Sigmoid colon (tissue), 7 donors: ENCODE measurements around the gene TMEM94. TPM values are rescaled to one million over a fixed set of nuclear protein-coding genes. Genes with fewer than 3 reads are reported as not detected.

Experiments
- DNase-seq: peaks from one replicate; pipeline ENCODE4 v3.0.0-alpha.2; 2019
- H3K27ac ChIP-seq, 4 donors: fragments of 200-600 bp; sonication (generic); one replicate each; pipeline ENCODE4 v1.5.1; 2016 to 2019; ENCODE audit warnings: mild to moderate bottlenecking in 1 of 4
- H3K27me3 ChIP-seq, 3 donors: fragments of 200-600 bp; sonication (generic); one replicate each; pipeline ENCODE4 v1.5.1; 2019; ENCODE audit warnings: mild to moderate bottlenecking in 1 of 3
- H3K36me3 ChIP-seq, 4 donors: fragments of 200-600 bp; sonication (generic); one replicate each; pipeline ENCODE4 v1.5.1; 2016 to 2019
- H3K4me1 ChIP-seq, 4 donors: fragments of 200-600 bp; sonication (generic); one replicate each; pipeline ENCODE4 v1.5.1; 2017 to 2019
- H3K4me3 ChIP-seq, 4 donors: fragments of 200-600 bp; sonication (generic); one replicate each; pipeline ENCODE4 v1.5.1; 2017 to 2019; ENCODE audit warnings: mild to moderate bottlenecking in 2 of 4, moderate library complexity in 1 of 4
- H3K9me3 ChIP-seq, 4 donors: fragments of 200-600 bp in 3 of 4; sonication (generic) in 3 of 4; one replicate each; pipeline versions ENCODE4 v1.5.1 to v1.6.1; 2013 to 2019
- CTCF ChIP-seq, 4 experiments: fragments of 450-650 bp in 3 of 4; fragments of 200-600 bp in 1 of 4; IDR thresholded peaks; one replicate each; pipeline ENCODE4 v1.5.1; 2016 to 2019; ENCODE audit warnings: antibody characterized with exemption in 4 of 4, mild to moderate bottlenecking in 3 of 4, moderate library complexity in 2 of 4
- EP300 ChIP-seq, 4 donors: sonication (generic); formaldehyde crosslinking; IDR thresholded peaks; one replicate each; pipeline ENCODE4 v1.6.1; 2017; ENCODE audit warnings: antibody characterized with exemption in 4 of 4
- POLR2A ChIP-seq, 2 donors: fragments of 450-650 bp; IDR thresholded peaks; one replicate each; pipeline ENCODE4 v1.6.1; 2016; ENCODE audit warnings: antibody characterized with exemption in 2 of 2, mild to moderate bottlenecking in 2 of 2, moderate library complexity in 2 of 2
- POLR2AphosphoS5 ChIP-seq, 4 donors: sonication (generic); formaldehyde crosslinking; IDR thresholded peaks; one replicate each; pipeline ENCODE4 v1.6.1; 2017; ENCODE audit warnings: antibody characterized with exemption in 4 of 4
- WGBS, 2 donors: extraction: QIAGEN DNeasy Blood & Tissue Kit; methylation state at CpG; one replicate each; pipeline ENCODE4 v1.1.7; 2013; 5-methylcytosine and 5-hydroxymethylcytosine counted together
- intact Hi-C: fragments of 100-400 bp; cut with DNase I; formaldehyde crosslinking; loops from one replicate; pipeline ENCODE4 v1.15.1; 2023
- polyA plus RNA-seq, 3 donors: library from polyadenylated mRNA; stranded (reverse); fragments of 200-250 nt; gene quantifications; one replicate each; pipeline ENCODE4 v1.2.3, GENCODE V29; 2013
- total RNA-seq, 4 donors: library from RNA; depleted of rRNA; stranded (reverse); fragments of >200 nt; gene quantifications; one replicate each; pipeline ENCODE4 v1.1.0, GENCODE V29; 2016
- donor health status: healthy with polysubstance abuse.
- donor health status: Bipolar disorder and iron deficiency.
- donor health status: healthy.

Gene TMEM94
- total and polyA plus RNA-seq, 7 donors = 6.2 to 74.8 (median 31.3) TPM

- no peaks in the 10 kb centered on the region for H3K9me3 ChIP-seq
- H3K4me1 ChIP-seq = peaks cover 0 to 3% (median 0%) of the 10 kb centered on the region in 4 donors
- DNase-seq = no peak
- H3K4me3 ChIP-seq = no peak overlapping the region
- peaks cover 0 to 3% (median 0%) of the 10 kb centered on the region in 4 donors for H3K36me3 ChIP-seq
- intact Hi-C loops = no loop called here
- no peak overlapping the region for H3K27ac ChIP-seq
- H3K27me3 ChIP-seq = no peaks in the 10 kb centered on the region
- WGBS, 2 donors = 93 to 96% methylated on average over 6 of the region's 6 CpGs
- no peak for TF ChIP-seq POLR2AphosphoS5 (IDR thresholded peaks at IDR 0.05)
- TF ChIP-seq EP300 (IDR thresholded peaks at IDR 0.05) = no peak
- TF ChIP-seq CTCF (IDR thresholded peaks at IDR 0.05) = no peak
- TF ChIP-seq POLR2A (IDR thresholded peaks at IDR 0.05) = no peak
These were observed 8.6 kb downstream of the TMEM94 start for GRCh38 chr17:75465039-75465438.

GRCh38 chr17:75468291-75468754 lies 11.9 kb downstream of the TMEM94 start:
- H3K27me3 ChIP-seq = no peaks in the 10 kb centered on the region
- H3K9me3 ChIP-seq = no peaks in the 10 kb centered on the region
- TF ChIP-seq EP300 (IDR thresholded peaks at IDR 0.05) (no peak), CTCF (IDR thresholded peaks at IDR 0.05) (no peak)
- intact Hi-C loops = no loop called here
- peaks cover 3 to 18% (median 9%) of the 10 kb centered on the region in 4 donors for H3K36me3 ChIP-seq
- DNase-seq = no peak
- 64 to 81% methylated on average over 8 of the region's 8 CpGs for WGBS, 2 donors
- no peak overlapping the region for H3K4me3 ChIP-seq
- H3K27ac ChIP-seq = peak overlapping the region in 3 of 4 donors; percentile 7 to 23 (median 15)
- no peaks in the 10 kb centered on the region for H3K4me1 ChIP-seq

GRCh38 chr17:75468779-75469373 lies 12.4 kb downstream of the TMEM94 start:
- no peaks in the 10 kb centered on the region for H3K4me1 ChIP-seq
- WGBS, 2 donors = 43 to 78% methylated on average over 13 of the region's 13 CpGs
- intact Hi-C loops = no loop called here
- TF ChIP-seq POLR2AphosphoS5 (IDR thresholded peaks at IDR 0.05) = no peak
- no peak for TF ChIP-seq POLR2A (IDR thresholded peaks at IDR 0.05)
- TF ChIP-seq CTCF (IDR thresholded peaks at IDR 0.05) = no peak
- no peak for TF ChIP-seq EP300 (IDR thresholded peaks at IDR 0.05)
- no peak overlapping the region for H3K4me3 ChIP-seq
- no peak for DNase-seq
- no peaks in the 10 kb centered on the region for H3K9me3 ChIP-seq
- H3K36me3 ChIP-seq = peaks cover 3 to 19% (median 9%) of the 10 kb centered on the region in 4 donors
- no peaks in the 10 kb centered on the region for H3K27me3 ChIP-seq
- peak overlapping the region in 3 of 4 donors; percentile 7 to 23 (median 15) for H3K27ac ChIP-seq

- WGBS, 2 donors = 93 to 95% methylated on average over 6 of the region's 6 CpGs
- Histone ChIP-seq H3K36me3 (peaks cover 3 to 19% (median 9%) of the 10 kb centered on the region in 4 donors), H3K4me1 (peaks cover 0 to 17% (median 15%) of the 10 kb centered on the region in 4 donors), H3K27ac (no peak overlapping the region), H3K4me3 (no peak overlapping the region), H3K27me3 (no peaks in the 10 kb centered on the region), H3K9me3 (no peaks in the 10 kb centered on the region)
- intact Hi-C loops = no loop called here
- TF ChIP-seq POLR2AphosphoS5 (IDR thresholded peaks at IDR 0.05) (no peak), CTCF (IDR thresholded peaks at IDR 0.05) (no peak), POLR2A (IDR thresholded peaks at IDR 0.05) (no peak), EP300 (IDR thresholded peaks at IDR 0.05) (no peak)
- DNase-seq = no peak
These were observed 14.8 kb downstream of the TMEM94 start for GRCh38 chr17:75471207-75471606.

GRCh38 chr17:75472119-75472518 lies 15.7 kb downstream of the TMEM94 start:
- H3K27ac ChIP-seq = no peak overlapping the region
- H3K4me1 ChIP-seq = peaks cover 0 to 26% (median 24%) of the 10 kb centered on the region in 4 donors
- intact Hi-C loops = no loop called here
- no peak for TF ChIP-seq CTCF (IDR thresholded peaks at IDR 0.05)
- TF ChIP-seq EP300 (IDR thresholded peaks at IDR 0.05) = no peak
- TF ChIP-seq POLR2A (IDR thresholded peaks at IDR 0.05) = no peak
- TF ChIP-seq POLR2AphosphoS5 (IDR thresholded peaks at IDR 0.05) = no peak
- DNase-seq = no peak
- H3K4me3 ChIP-seq = no peak overlapping the region
- no peaks in the 10 kb centered on the region for H3K9me3 ChIP-seq
- no peaks in the 10 kb centered on the region for H3K27me3 ChIP-seq
- WGBS, 2 donors = 31 to 57% methylated on average over 4 of the region's 4 CpGs
- H3K36me3 ChIP-seq = peaks cover 3 to 19% (median 9%) of the 10 kb centered on the region in 4 donors
